Skeletal muscle cell (primary cell): ENCODE measurements around the gene PTH2.

Source experiments
- DNase-seq: peaks from one replicate; pipeline ENCODE4 v3.0.0-alpha.2; 2010; ENCODE audit warnings: low read depth
- H3K4me3 ChIP-seq: 2 replicates; pipeline ENCODE4 v1.5.1; 2011; ENCODE audit warnings: low read depth, mild to moderate bottlenecking, control low read depth, low read length, moderate library complexity

Gene PTH2

GRCh38 chr19:49434907-49435583 lies 11.8 kb upstream of the PTH2 start:
- DNase-seq = no peak

GRCh38 chr19:49433240-49433901 lies 10.1 kb upstream of the PTH2 start:
- DNase-seq = no peak

More at GRCh38 chr19:49434907-49435583, 11.8 kb upstream of the PTH2 start:
- H3K4me3 ChIP-seq = no peak overlapping the region

GRCh38 chr19:49432141-49433073 lies 9.2 kb upstream of the PTH2 start:
- no peak for DNase-seq
- no peak overlapping the region for H3K4me3 ChIP-seq

More at GRCh38 chr19:49433240-49433901, 10.1 kb upstream of the PTH2 start:
- H3K4me3 ChIP-seq = no peak overlapping the region

- H3K4me3 ChIP-seq = no peak overlapping the region
- no peak for DNase-seq
These were observed 8.1 kb upstream of the PTH2 start for GRCh38 chr19:49431330-49431749.

GRCh38 chr19:49430678-49431329 lies 7.6 kb upstream of the PTH2 start:
- no peak for DNase-seq
- no peak overlapping the region for H3K4me3 ChIP-seq

- DNase-seq = no peak
- H3K4me3 ChIP-seq = no peak overlapping the region
These were observed 7.0 kb upstream of the PTH2 start for GRCh38 chr19:49430172-49430677.

GRCh38 chr19:49428547-49429451 lies 5.6 kb upstream of the PTH2 start:
- DNase-seq = no peak
- H3K4me3 ChIP-seq = no peak overlapping the region

- H3K4me3 ChIP-seq = no peak overlapping the region
- DNase-seq = no peak
These were observed 4.8 kb upstream of the PTH2 start for GRCh38 chr19:49427855-49428546.

- no peak overlapping the region for H3K4me3 ChIP-seq
- no peak for DNase-seq
These were observed 4.1 kb upstream of the PTH2 start for GRCh38 chr19:49427339-49427738.

- DNase-seq = no peak
- H3K4me3 ChIP-seq = no peak overlapping the region
These were observed 2.8 kb upstream of the PTH2 start for GRCh38 chr19:49425922-49426592.

GRCh38 chr19:49425178-49425577 lies 1.9 kb upstream of the PTH2 start, which contains the start of gene GFY:
GFY (plus strand) TSS chr19:49425388; CDS start chr19:49426431, 1,043 bp downstream.
- no peak within 1 kb of the TSS for H3K4me3 ChIP-seq
- no peak for DNase-seq

- H3K4me3 ChIP-seq = no peak overlapping the region
- DNase-seq = no peak
These were observed 703 bp upstream of the PTH2 start for GRCh38 chr19:49423985-49424303.

GRCh38 chr19:49422407-49423070 lies 702 bp downstream of the PTH2 start:
- no peak for DNase-seq
- no peak overlapping the region for H3K4me3 ChIP-seq

GRCh38 chr19:49421878-49422202 lies 1.4 kb downstream of the PTH2 start:
- no peak overlapping the region for H3K4me3 ChIP-seq
- DNase-seq = no peak

GRCh38 chr19:49421039-49421877 lies 2.0 kb downstream of the PTH2 start:
- peak overlapping the region; percentile 11 for H3K4me3 ChIP-seq
- no peak for DNase-seq

- H3K4me3 ChIP-seq = no peak overlapping the region
- no peak for DNase-seq
These were observed 3.0 kb downstream of the PTH2 start for GRCh38 chr19:49420227-49420626.
